GM12864 (cell line): ENCODE data around the gene FBXO11.
"Not testable (repeated sequence)": the region's sequence is repeated elsewhere in the genome, so short reads cannot be mapped to it uniquely, and the experiment has no call there.

Experiments
- DNase-seq: peaks from one replicate; pipeline ENCODE4 v3.0.0-alpha.2; 2011; ENCODE audit warnings: low read depth
- H3K4me3 ChIP-seq: 2 replicates; pipeline ENCODE4 v1.5.1; 2011; ENCODE audit warnings: mild to moderate bottlenecking, low read depth, low read length, control low read depth
- TF ChIP-seq, protein P1 (sequence below): IDR thresholded peaks from 2 replicates; pipeline ENCODE4 v1.5.1; 2011; ENCODE audit warnings: low read depth, mild to moderate bottlenecking, moderate library complexity, low read length, control low read depth, inconsistent platforms; ENCODE audit errors: missing control alignments

The FBXO11 gene

DNA sequence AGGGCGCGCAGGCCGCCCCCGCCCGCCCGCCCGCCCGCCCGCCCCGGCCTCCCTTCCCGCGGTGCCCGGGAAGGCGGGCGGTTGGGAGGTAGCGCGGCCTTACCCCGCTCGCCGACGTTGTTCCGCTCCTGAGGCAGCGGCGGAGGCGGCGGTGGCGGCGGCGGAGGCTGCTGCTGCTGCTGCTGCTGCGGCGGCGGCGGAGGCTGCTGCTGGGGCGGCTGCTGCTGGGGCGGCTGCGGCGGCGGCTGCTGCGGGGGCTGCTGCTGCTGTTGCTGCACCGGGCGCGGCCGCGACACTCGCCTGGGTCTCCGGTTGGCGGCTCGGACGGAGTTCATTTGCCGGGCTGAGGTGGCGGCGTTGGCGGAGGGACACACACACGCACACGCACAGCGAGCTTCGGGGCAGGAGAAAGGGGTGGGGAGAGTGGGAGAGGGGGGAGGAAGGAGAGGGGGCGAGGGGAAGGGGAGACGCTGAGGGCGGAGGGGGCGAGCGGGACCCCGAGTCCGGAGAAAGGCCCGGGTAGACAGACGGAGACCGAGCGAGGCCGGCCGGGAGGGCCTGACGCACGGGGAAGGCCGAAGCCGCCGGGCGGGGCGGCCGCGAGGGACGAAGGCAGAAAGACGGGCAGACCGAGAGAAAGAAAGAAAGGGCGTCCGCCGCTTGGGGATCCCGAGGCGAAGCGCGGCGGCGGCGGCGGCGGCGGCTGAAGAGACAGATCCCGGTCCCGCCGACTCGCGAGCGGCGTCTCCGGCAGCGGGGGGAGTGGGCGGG is 727 bp downstream of the FBXO11 start:
- DNase-seq = no peak

DNA sequence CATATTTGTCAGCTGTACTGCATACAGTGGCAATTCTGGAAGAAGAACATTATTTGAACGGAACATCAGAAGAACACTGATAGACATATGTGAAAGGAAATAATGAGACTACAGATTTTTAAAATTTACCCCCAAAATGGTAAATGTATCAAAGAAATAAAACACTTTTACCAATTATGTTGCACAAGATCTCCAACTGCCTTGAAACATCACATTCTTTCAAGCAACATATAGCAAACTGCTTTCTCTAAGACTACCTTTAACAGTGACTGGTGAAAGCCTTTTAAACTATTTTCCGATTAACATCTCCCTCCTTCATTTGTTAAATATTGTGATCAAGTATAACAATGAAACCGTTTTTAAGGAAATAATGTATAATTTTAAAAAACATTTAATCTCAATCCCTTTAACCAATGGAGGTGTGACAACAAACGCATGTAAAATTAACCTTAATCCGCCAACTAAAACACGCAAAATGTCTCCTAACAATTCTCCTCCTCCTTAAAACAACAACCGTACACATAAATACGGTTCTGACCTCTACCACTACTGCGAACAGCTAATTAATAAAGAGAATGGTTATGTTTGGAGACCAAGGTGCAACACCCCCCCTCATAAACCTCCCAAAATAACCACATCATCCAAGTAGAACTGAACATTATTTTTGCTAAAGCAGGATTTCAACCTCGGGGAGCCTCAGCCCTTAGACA is 2.4 kb downstream of the FBXO11 start:
- DNase-seq = no peak
- H3K4me3 ChIP-seq = peak overlapping the region; percentile 67

More for the DNA sequence above, 727 bp downstream of the FBXO11 start:
- TF ChIP-seq, protein P1, sequence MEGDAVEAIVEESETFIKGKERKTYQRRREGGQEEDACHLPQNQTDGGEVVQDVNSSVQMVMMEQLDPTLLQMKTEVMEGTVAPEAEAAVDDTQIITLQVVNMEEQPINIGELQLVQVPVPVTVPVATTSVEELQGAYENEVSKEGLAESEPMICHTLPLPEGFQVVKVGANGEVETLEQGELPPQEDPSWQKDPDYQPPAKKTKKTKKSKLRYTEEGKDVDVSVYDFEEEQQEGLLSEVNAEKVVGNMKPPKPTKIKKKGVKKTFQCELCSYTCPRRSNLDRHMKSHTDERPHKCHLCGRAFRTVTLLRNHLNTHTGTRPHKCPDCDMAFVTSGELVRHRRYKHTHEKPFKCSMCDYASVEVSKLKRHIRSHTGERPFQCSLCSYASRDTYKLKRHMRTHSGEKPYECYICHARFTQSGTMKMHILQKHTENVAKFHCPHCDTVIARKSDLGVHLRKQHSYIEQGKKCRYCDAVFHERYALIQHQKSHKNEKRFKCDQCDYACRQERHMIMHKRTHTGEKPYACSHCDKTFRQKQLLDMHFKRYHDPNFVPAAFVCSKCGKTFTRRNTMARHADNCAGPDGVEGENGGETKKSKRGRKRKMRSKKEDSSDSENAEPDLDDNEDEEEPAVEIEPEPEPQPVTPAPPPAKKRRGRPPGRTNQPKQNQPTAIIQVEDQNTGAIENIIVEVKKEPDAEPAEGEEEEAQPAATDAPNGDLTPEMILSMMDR = no peak
- peak overlapping the region; percentile 67 for H3K4me3 ChIP-seq

DNA sequence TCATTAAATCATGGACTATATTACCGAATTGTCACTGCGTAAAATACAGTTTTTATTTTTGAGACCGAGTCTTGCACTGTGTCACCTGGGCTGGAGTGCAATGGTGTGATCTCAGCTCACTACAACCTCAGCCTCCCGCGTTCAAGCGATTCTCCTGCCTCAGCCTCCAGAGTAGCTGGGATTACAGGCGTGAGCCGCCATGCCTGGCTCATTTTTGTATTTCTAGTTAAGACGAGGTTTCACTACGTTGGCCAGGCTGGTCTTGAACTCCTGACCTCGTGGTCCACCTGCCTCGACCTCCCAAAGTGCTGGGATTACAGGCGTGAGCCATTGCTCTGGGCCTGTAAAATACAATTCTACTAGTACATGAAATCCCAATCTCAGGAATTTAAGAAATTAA is 4.4 kb downstream of the FBXO11 start:
- not testable (repeated sequence) for H3K4me3 ChIP-seq, DNase-seq

More for the DNA sequence above, 2.4 kb downstream of the FBXO11 start:
- TF ChIP-seq, protein P1 = no peak

- DNase-seq = no peak
- H3K4me3 ChIP-seq = no peak overlapping the region
- TF ChIP-seq, protein P1 = no peak
Observed at GRCh38 chr2:47900857-47901256, 5.4 kb downstream of the FBXO11 start.

DNA sequence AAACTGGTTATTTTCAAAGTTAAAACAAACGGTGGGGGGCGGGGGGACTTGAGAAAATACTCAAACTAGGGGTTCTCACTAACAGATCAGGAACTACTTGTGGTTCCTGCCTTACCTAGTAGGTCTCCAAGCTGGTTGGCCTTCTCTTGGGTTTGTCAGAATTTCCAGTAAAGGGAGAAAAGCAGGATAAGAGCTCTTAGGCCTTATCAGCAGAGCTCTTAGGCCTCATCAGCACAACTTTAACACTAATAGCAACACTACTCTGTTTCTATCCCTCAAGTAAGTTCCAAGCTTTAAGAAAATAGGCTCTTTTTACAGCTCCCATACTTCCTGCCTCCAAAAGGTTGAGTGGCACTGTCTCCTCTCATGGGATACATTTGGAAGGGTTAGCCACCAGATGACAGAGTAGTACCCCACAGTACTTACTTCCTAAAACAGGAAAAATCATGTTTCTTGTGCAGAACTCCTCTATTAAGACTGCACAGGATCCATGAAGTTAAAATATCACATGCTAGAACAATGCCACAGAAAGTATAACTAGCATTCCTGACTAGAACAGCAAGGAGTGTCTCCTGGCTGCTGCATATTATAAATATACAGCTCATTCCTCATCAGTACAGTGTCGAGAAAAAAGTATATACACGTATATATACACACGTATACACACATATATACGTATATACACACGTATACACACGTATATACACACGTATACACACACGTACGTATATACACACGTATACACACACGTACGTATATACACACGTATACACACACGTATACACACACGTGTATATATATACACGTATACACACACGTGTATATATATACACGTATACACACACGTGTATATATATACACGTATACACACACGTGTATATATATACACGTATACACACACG is 6.1 kb downstream of the FBXO11 start:
- H3K4me3 ChIP-seq = no peak overlapping the region
- no peak for DNase-seq
- TF ChIP-seq, protein P1 = no peak

DNA sequence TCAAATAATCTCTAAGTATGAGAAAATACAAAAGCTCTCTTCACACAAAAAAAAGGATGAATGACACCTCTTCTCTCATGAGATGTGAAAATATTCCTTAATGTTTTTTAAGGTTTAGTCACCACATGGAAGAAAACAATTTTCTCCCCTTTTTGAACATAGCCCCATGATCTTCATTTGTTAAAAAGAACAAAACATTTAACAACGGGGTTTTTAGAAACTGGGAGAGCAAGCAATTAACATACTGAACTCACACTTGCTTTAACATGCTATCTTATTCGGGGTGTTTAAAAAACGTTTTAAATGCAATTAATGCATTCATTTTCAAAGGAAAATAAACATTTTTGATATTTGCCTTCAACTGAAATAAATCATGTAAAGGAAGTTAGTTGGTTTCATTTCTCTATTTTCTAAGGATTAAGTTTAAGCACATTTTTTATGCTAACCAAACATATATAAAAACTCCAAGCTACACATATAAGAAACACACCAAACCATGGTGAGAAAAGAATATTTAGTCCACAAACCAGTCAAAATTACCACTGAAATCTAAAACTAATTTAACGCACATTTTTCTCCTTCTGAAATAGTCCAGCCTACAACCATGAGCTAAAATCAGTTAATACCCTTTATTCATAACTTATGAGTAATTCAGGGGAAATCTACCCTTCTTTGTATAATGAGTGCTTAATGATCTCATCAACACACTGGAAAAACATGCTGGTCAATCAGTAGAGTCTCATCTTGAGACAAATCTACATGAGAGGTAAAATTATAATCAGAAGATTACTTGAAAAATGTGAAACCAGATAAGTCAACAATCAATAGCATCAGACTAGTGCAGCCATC is 8.2 kb downstream of the FBXO11 start:
- DNase-seq = no peak
- no peak overlapping the region for H3K4me3 ChIP-seq
- TF ChIP-seq, protein P1 = no peak

- DNase-seq, H3K4me3 ChIP-seq: not testable (repeated sequence)
Observed at GRCh38 chr2:47897191-47897882, 9.0 kb downstream of the FBXO11 start.
